ENCODE results near the gene FBXL5. TPM values are rescaled to one million over a fixed set of nuclear protein-coding genes. Genes with fewer than 3 reads are reported as not detected.

FBXL5 gene
- total RNA-seq, 3 donors from 2014 or later (not counting 1 experiment from before 2014, with no cell fraction given), result 80.2 to 111 (median 92.8) TPM

- H3K27me3 Mint-ChIP-seq (ENCODE audit: low read depth in 2 of 2), result no peaks in the 10 kb centered on the region
- no peak for ATAC-seq
- Histone ChIP-seq H3K36me3 (ENCODE audit: control insufficient read depth, insufficient read depth, low read length) (no peaks in the 10 kb centered on the region), H3K27me3 (ENCODE audit: control insufficient read depth, insufficient read depth, low read length) (no peaks in the 10 kb centered on the region), H3K4me3 (ENCODE audit: low read length) (no peak overlapping the region), H3K27ac (ENCODE audit: low read length) (no peak overlapping the region), H3K9me3 (ENCODE audit: control insufficient read depth, insufficient read depth, low read length) (no peaks in the 10 kb centered on the region), H3K4me1 (ENCODE audit: control insufficient read depth, insufficient read depth, low read length) (peaks cover 18% of the 10 kb centered on the region)
- no peak for DNase-seq
- no peak overlapping the region for H3K27ac Mint-ChIP-seq
- intact Hi-C loops (cut with micrococcal nuclease), result loop anchor here (10.0 kb wide), 1 partner anchor 184 kb away; no protein-coding TSS in a partner anchor
- no peaks in the 10 kb centered on the region for H3K9me3 Mint-ChIP-seq
- no peak overlapping the region for H3K4me3 Mint-ChIP-seq
- peaks cover 13 to 17% of the 10 kb centered on the region in 2 donors for H3K4me1 Mint-ChIP-seq
- TF ChIP-seq, protein P1, sequence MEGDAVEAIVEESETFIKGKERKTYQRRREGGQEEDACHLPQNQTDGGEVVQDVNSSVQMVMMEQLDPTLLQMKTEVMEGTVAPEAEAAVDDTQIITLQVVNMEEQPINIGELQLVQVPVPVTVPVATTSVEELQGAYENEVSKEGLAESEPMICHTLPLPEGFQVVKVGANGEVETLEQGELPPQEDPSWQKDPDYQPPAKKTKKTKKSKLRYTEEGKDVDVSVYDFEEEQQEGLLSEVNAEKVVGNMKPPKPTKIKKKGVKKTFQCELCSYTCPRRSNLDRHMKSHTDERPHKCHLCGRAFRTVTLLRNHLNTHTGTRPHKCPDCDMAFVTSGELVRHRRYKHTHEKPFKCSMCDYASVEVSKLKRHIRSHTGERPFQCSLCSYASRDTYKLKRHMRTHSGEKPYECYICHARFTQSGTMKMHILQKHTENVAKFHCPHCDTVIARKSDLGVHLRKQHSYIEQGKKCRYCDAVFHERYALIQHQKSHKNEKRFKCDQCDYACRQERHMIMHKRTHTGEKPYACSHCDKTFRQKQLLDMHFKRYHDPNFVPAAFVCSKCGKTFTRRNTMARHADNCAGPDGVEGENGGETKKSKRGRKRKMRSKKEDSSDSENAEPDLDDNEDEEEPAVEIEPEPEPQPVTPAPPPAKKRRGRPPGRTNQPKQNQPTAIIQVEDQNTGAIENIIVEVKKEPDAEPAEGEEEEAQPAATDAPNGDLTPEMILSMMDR (IDR thresholded peaks at IDR 0.05), result no peak
- no peaks in the 10 kb centered on the region for H3K36me3 Mint-ChIP-seq
- WGBS (ENCODE audit: insufficient coverage), result 100% methylated on average over 1 of the region's 2 CpGs
Observed at GRCh38 chr4:15658781-15659180, 3.6 kb upstream of the FBXL5 start.

DNA sequence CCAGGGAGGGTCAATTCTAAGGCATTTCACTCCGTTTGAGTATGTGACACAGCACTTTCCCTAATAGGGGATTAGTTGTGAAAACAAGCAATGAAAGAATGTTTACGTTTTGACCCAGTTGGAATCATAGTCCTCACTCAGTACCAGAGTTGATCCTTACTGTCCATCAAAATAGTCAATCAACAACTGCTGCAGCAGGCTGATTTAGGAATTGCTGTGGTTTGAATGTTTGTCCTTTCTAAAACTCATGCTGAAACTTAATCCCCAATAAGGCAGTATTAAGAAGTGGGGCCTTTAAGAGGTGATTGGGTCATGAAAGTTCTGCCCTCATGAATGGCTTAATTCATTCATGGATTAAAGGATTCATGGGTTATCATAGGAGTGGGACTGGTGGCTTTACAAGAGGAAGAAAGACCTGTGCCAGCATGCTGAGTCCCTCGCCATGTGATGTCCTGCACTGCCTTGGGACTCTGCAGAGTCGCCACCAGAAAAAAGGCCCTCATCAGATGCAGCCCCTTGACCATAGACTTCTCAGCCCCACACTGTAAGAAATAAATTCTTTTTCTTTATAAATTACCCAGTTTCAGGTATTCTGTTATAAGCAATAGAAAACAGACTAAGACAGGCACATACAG is 3.1 kb upstream of the FBXL5 start:
- no peaks in the 10 kb centered on the region for H3K9me3 ChIP-seq (ENCODE audit: control insufficient read depth, insufficient read depth, low read length)
- no peak for DNase-seq
- H3K27me3 Mint-ChIP-seq (ENCODE audit: low read depth in 2 of 2), result no peaks in the 10 kb centered on the region
- H3K27ac Mint-ChIP-seq, result no peak overlapping the region
- TF ChIP-seq, protein P1 (IDR thresholded peaks at IDR 0.05), result no peak
- H3K36me3 Mint-ChIP-seq, result no peaks in the 10 kb centered on the region
- no peaks in the 10 kb centered on the region for H3K27me3 ChIP-seq (ENCODE audit: control insufficient read depth, insufficient read depth, low read length)
- ATAC-seq, result no peak
- H3K27ac ChIP-seq (ENCODE audit: low read length), result no peak overlapping the region
- no peaks in the 10 kb centered on the region for H3K36me3 ChIP-seq (ENCODE audit: control insufficient read depth, insufficient read depth, low read length)
- intact Hi-C loops (cut with micrococcal nuclease), result loop anchor here (10.0 kb wide), 1 partner anchor 183 kb away; no protein-coding TSS in a partner anchor
- no peak overlapping the region for H3K4me3 Mint-ChIP-seq
- peaks cover 18 to 23% of the 10 kb centered on the region in 2 donors for H3K4me1 Mint-ChIP-seq
- peaks cover 20% of the 10 kb centered on the region for H3K4me1 ChIP-seq (ENCODE audit: control insufficient read depth, insufficient read depth, low read length)
- no peaks in the 10 kb centered on the region for H3K9me3 Mint-ChIP-seq
- WGBS (ENCODE audit: insufficient coverage), result 93% methylated on average over 3 of the region's 4 CpGs
- no peak overlapping the region for H3K4me3 ChIP-seq (ENCODE audit: low read length)

- Mint-ChIP-seq H3K4me1 (peaks cover 23 to 27% of the 10 kb centered on the region in 2 donors), H3K27me3 (ENCODE audit: low read depth in 2 of 2) (no peaks in the 10 kb centered on the region), H3K36me3 (no peaks in the 10 kb centered on the region), H3K27ac (peak overlapping the region in 1 of 2 donors; percentile 94), H3K9me3 (no peaks in the 10 kb centered on the region), H3K4me3 (peak overlapping the region; percentile 61)
- DNase-seq (no peak), ATAC-seq (no peak)
- intact Hi-C loops (cut with micrococcal nuclease), result loop anchor here (10.0 kb wide), 1 partner anchor 183 kb away; no protein-coding TSS in a partner anchor
- H3K36me3 ChIP-seq (ENCODE audit: control insufficient read depth, insufficient read depth, low read length), result no peaks in the 10 kb centered on the region
- no peaks in the 10 kb centered on the region for H3K27me3 ChIP-seq (ENCODE audit: control insufficient read depth, insufficient read depth, low read length)
- TF ChIP-seq, protein P1 (IDR thresholded peaks at IDR 0.05), result no peak
- H3K4me3 ChIP-seq (ENCODE audit: low read length), result no peak overlapping the region
- H3K9me3 ChIP-seq (ENCODE audit: control insufficient read depth, insufficient read depth, low read length), result no peaks in the 10 kb centered on the region
- no peak overlapping the region for H3K27ac ChIP-seq (ENCODE audit: low read length)
- H3K4me1 ChIP-seq (ENCODE audit: control insufficient read depth, insufficient read depth, low read length), result peaks cover 20% of the 10 kb centered on the region
Observed at GRCh38 chr4:15657366-15657765, 2.2 kb upstream of the FBXL5 start.

Data from natural killer cell (primary cell).